A673 (cell line): ENCODE results near the gene FBLIM1. TPM values are rescaled to one million over a fixed set of nuclear protein-coding genes. Genes with fewer than 3 reads are reported as not detected.

Experiments
- BruUV-seq: library from RNA; stranded (reverse); fragments of 400-500 nt; replicated peaks from 2 replicates; lab custom pipeline; 2021; lab: Mats Ljungman, UMichigan
- CTCF ChIA-PET: fragments of 300-600 bp; sonication (Branson Sonifier 250); formaldehyde crosslinking; loops from one replicate; lab custom pipeline; 2022; ENCODE audit warnings: antibody characterized with exemption; lab: Charles Lee
- POLR2A ChIA-PET: fragments of 300-600 bp; sonication (Branson Sonifier 250); formaldehyde crosslinking; loops from one replicate; lab custom pipeline; 2022; ENCODE audit warnings: antibody characterized with exemption; ENCODE audit not compliant: low non-redundant PET; lab: Charles Lee
- DNase-seq: peaks from one replicate; pipeline ENCODE4 v3.0.0-alpha.2; 2015; ENCODE audit warnings: low spot score
- H3K27ac ChIP-seq: fragments of 200-600 bp; sonication (generic); 2 replicates; pipeline ENCODE4 v1.5.1; 2016; ENCODE audit warnings: mixed run types, low read depth, mild to moderate bottlenecking, mixed read lengths, antibody characterized with exemption, low read length; ENCODE audit not compliant: poor library complexity, severe bottlenecking
- H3K27me3 ChIP-seq: fragments of 200-600 bp; sonication (generic); replicated peaks from 2 replicates; pipeline ENCODE4 v1.6.1; 2017; ENCODE audit warnings: mixed run types, low read depth, mild to moderate bottlenecking, mixed read lengths, antibody characterized with exemption, low read length; ENCODE audit not compliant: insufficient read depth, poor library complexity
- H3K36me3 ChIP-seq: fragments of 200-600 bp; sonication (generic); 2 replicates; pipeline ENCODE4 v1.6.1; 2016; ENCODE audit warnings: mixed run types, mild to moderate bottlenecking, mixed read lengths, antibody characterized with exemption, low read length; ENCODE audit not compliant: insufficient read depth, poor library complexity, severe bottlenecking
- H3K4me1 ChIP-seq: fragments of 200-600 bp; sonication (generic); 2 replicates; pipeline ENCODE4 v1.6.1; 2017; ENCODE audit warnings: mixed run types, mild to moderate bottlenecking, mixed read lengths, antibody characterized with exemption, low read length; ENCODE audit not compliant: insufficient read depth, poor library complexity, severe bottlenecking
- H3K4me3 ChIP-seq: fragments of 200-600 bp; sonication (generic); 2 replicates; pipeline ENCODE4 v1.5.1; 2016; ENCODE audit warnings: low read depth, mixed run types, mild to moderate bottlenecking, mixed read lengths, low read length; ENCODE audit not compliant: poor library complexity, severe bottlenecking
- H3K9me3 ChIP-seq: fragments of 200-600 bp; sonication (generic); 2 replicates; pipeline ENCODE4 v1.6.1; 2016; ENCODE audit warnings: mixed run types, low read depth, mild to moderate bottlenecking, mixed read lengths, antibody characterized with exemption, low read length; ENCODE audit not compliant: poor library complexity, severe bottlenecking
- EZH2 ChIP-seq: fragments of 200-600 bp; sonication (generic); IDR thresholded peaks from 2 replicates; pipeline ENCODE4 v1.6.1; 2017; ENCODE audit warnings: borderline replicate concordance, low read depth, mild to moderate bottlenecking, mixed read lengths, antibody characterized with exemption, low read length; ENCODE audit not compliant: poor library complexity, severe bottlenecking
- intact Hi-C: fragments of 100-400 bp; cut with micrococcal nuclease; formaldehyde crosslinking; loops from one replicate; pipeline ENCODE4 v1.10.0; 2022; ENCODE audit not compliant: unreplicated experiment
- total RNA-seq: library from RNA; stranded (reverse); gene quantifications from 2 replicates; pipeline ENCODE4 v1.2.3, GENCODE V29; 2021
- TF ChIP-seq, protein P1 (sequence below): fragments of 300-800, 200-600 bp; sonication (generic); conservative IDR thresholded peaks from 2 replicates; pipeline ENCODE4 v1.5.1; 2017; ENCODE audit warnings: low read depth, mild to moderate bottlenecking, antibody characterized with exemption, low read length, moderate library complexity, mixed read lengths

The FBLIM1 gene
- total RNA-seq, 1 experiment from 2014 or later: 39.3 TPM

DNA sequence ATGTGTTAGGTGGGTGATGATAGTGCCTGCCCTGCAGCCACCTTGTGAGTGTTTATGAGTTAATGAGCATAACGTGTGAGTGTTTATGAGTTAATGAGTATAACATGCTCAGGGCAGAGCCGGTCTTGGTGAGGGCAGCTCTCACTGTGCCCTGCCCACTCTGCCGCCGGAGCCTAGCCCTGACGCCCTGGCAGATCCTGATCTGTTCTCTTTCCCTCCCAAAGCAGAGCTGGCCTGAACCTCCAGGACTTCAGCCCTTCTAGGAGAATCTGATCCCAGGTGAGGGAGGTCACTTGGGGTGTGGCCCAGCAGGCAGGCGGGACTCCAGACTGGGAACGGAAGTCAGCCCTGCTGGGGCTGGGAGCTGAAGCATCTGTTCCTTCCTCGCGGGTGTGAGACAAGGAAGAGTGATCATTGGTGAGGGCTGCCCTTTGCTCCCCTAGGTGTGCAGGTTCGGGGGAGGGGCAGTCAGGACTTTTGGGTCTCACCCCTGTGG lies 5.7 kb downstream of the FBLIM1 start:
- TF ChIP-seq, protein P1, sequence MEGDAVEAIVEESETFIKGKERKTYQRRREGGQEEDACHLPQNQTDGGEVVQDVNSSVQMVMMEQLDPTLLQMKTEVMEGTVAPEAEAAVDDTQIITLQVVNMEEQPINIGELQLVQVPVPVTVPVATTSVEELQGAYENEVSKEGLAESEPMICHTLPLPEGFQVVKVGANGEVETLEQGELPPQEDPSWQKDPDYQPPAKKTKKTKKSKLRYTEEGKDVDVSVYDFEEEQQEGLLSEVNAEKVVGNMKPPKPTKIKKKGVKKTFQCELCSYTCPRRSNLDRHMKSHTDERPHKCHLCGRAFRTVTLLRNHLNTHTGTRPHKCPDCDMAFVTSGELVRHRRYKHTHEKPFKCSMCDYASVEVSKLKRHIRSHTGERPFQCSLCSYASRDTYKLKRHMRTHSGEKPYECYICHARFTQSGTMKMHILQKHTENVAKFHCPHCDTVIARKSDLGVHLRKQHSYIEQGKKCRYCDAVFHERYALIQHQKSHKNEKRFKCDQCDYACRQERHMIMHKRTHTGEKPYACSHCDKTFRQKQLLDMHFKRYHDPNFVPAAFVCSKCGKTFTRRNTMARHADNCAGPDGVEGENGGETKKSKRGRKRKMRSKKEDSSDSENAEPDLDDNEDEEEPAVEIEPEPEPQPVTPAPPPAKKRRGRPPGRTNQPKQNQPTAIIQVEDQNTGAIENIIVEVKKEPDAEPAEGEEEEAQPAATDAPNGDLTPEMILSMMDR: no peak
- TF ChIP-seq EZH2: no peak
- H3K4me1 ChIP-seq: peaks cover 18% of the 10 kb centered on the region
- CTCF ChIA-PET: no interaction called here
- no peak overlapping the region for H3K4me3 ChIP-seq
- DNase-seq: no peak
- peaks cover 12% of the 10 kb centered on the region for H3K36me3 ChIP-seq
- POLR2A ChIA-PET: no interaction called here
- intact Hi-C loops: no loop called here
- H3K27ac ChIP-seq: no peak overlapping the region
- H3K27me3 ChIP-seq: no peaks in the 10 kb centered on the region
- no TSS peak for BruUV-seq
- H3K9me3 ChIP-seq: no peaks in the 10 kb centered on the region

GRCh38 chr1:15764890-15765289 lies 6.3 kb downstream of the FBLIM1 start:
- ChIA-PET CTCF (no interaction called here), POLR2A (no interaction called here)
- Histone ChIP-seq H3K4me1 (peaks cover 14% of the 10 kb centered on the region), H3K36me3 (peaks cover 12% of the 10 kb centered on the region), H3K27ac (no peak overlapping the region), H3K4me3 (no peak overlapping the region), H3K9me3 (no peaks in the 10 kb centered on the region), H3K27me3 (no peaks in the 10 kb centered on the region)
- DNase-seq: no peak
- TF ChIP-seq, protein P1: no peak
- no peak for TF ChIP-seq EZH2
- intact Hi-C loops: no loop called here
- no TSS peak for BruUV-seq

DNA sequence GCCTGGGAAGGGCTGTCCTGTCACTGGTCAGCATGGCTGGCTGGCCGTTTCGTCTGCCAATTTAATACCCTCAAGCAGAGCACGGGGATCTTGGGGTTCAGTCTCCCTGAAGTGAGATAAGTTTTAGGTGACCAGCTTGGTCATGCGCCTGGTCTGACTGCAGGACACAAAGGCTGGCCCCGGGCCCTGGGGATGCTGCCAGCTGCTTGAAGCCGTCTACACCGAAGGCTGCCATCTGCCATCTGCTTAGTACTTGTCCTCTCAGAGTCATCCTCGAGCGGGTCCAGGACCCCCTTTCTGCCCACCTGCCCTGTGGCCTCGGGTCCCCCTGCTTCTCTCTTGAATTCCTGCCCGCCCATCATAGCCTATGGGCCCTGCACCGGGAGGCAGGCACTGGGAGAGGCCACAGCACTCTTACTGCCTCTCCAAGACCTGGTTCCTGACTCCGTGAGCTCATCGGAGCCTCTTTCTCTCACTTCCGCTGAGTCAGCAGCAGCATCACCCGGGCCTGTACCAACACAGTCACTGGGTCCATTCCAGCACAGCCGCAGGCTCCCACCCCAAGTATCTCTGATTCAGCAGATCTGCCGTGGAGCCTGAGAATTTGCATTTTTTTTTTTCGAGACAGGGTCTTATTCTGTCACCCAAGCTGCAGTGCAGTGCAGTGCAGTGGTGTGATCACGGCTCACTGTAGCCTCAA lies 7.0 kb downstream of the FBLIM1 start:
- DNase-seq: no peak
- no peaks in the 10 kb centered on the region for H3K27me3 ChIP-seq
- no peak overlapping the region for H3K4me3 ChIP-seq
- no TSS peak for BruUV-seq
- TF ChIP-seq, protein P1: no peak
- TF ChIP-seq EZH2: no peak
- H3K27ac ChIP-seq: no peak overlapping the region
- intact Hi-C loops: no loop called here
- ChIA-PET CTCF (no interaction called here), POLR2A (no interaction called here)
- H3K4me1 ChIP-seq: peaks cover 10% of the 10 kb centered on the region
- H3K36me3 ChIP-seq: peaks cover 15% of the 10 kb centered on the region
- no peaks in the 10 kb centered on the region for H3K9me3 ChIP-seq
